Left hindlimb (tissue), 1 donor: ENCODE data around the gene DOCK4.

ENCODE experiments used
- DNase-seq: peaks from one replicate; pipeline ENCODE4 v3.0.0-alpha.2; 2018

The DOCK4 gene

GRCh38 chr7:111873963-111874690 lies 332.1 kb downstream of the DOCK4 start:
- no peak for DNase-seq

DNA sequence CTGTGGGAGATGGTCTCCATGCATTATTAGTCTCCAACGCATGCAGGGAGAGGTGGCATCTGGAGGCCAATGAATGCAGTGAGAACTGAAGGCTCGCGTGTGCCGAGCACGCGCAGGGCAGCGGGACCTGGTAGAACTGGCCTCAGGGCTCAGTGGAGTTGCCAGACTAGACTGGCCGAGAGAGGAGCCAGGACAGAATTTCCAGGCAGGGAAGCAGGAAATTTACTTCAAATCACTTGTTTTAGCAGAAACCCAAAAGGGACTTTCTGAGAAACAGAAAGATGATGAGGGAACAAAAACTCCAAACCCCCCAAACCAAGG lies 332.9 kb downstream of the DOCK4 start:
- DNase-seq, result no peak

- no peak for DNase-seq
These were observed 333.5 kb downstream of the DOCK4 start for GRCh38 chr7:111872450-111873325.

- DNase-seq, result no peak
These were observed 334.9 kb downstream of the DOCK4 start for GRCh38 chr7:111871283-111871682.

DNA sequence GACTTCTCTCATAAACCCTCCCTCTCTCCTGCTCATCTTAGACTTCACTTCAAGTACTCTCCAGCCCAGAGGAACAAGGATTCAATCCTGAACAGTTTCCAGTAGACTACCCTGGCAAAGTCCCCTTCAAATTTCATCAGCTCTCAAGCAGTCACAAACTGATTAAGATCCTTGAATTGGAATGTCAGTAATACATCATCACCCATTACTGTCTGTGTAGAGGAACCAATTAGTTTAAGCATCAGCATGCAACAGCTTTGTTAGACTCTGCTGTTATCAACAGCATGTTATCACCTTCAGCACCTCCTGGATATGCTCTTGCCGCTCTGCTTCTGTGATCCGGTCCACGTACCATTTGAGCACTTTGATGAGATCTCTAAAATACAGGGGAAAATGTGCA lies 336.9 kb downstream of the DOCK4 start:
- DNase-seq, result no peak

- DNase-seq, result no peak
These were observed 338.8 kb downstream of the DOCK4 start for GRCh38 chr7:111867348-111867931.

GRCh38 chr7:111866787-111867186 lies 339.4 kb downstream of the DOCK4 start:
- no peak for DNase-seq

DNA sequence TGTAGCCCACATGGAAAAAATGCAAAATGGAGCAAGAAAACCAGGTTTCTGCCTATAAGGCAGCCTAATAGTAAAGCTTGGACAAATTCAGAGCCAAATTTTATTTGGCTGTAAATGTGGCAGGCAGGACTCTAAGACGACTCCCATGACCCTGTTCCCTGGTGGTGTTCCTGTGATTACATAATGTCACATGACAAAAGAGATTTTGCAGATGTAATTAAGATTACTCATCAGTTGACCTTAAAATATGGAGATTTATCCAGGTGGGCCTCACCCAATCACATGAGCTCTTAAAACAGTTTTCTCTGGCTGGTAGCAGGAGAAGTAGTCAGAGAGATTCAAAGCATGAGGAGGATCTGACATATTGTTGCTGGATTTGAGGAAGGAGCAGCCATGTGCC lies 340.8 kb downstream of the DOCK4 start:
- no peak for DNase-seq

- no peak for DNase-seq
These were observed 341.8 kb downstream of the DOCK4 start for GRCh38 chr7:111864291-111864976.

DNA sequence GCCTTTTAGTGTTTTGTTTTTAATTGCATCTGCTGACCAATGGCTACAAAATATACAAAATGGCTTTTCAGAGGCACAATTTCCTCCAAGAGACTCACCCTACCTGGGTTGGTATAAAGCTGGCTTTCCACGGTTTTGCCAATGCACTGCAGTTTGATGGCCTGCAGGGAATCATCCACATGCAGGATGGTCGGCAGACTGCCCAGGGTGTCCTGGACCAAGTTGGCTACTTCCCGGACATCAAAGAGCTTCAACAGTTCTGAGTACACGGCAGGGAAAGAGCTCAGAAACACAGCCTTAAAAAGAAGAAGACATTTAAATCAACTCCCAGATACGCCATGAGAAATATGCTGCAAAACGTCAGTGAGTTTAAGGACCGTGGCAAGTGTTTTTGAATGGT lies 342.9 kb downstream of the DOCK4 start:
- DNase-seq, result no peak

GRCh38 chr7:111860248-111860647 lies 346.0 kb downstream of the DOCK4 start:
- no peak for DNase-seq

GRCh38 chr7:111858331-111858730 lies 347.9 kb downstream of the DOCK4 start:
- no peak for DNase-seq

DNA sequence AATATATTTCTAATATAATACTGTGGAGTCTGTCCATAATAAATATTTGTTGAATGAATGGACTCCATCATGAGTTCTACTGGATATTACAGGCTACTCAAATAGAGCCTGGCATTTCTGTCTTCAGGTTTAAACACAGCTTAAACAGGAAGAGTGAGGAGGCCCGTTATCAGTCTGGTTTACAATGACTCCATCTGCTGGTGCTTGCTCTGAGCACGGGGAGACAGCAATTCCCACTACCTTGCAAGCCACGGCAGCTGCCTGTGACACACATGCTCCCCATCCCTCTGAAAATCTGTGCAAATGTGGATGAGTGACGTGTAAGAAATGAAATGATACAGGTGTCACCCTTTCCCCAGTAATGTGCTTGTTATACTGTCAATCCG lies 350.4 kb downstream of the DOCK4 start:
- no peak for DNase-seq

GRCh38 chr7:111855161-111855841 lies 350.9 kb downstream of the DOCK4 start:
- no peak for DNase-seq

- no peak for DNase-seq
These were observed 352.8 kb downstream of the DOCK4 start for GRCh38 chr7:111853201-111853990.

DNA sequence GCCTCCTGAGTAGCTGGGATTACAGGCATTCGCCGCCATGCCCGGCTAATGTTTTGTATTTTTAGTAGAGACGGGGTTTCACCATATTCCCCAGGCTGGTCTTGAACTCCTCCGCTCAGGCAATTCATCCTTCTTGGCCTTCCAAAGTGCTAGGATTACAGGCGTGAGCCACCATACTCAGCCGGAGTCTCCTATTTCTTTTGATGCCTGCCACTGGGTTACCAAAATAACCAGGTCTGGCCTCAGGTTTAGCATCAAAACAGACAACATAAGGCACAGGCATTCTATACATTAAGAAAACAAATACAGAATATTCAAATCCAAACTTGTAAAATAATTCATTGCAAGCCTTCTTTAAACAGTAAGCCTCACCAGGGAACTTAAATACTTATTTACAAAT lies 354.1 kb downstream of the DOCK4 start:
- no peak for DNase-seq

DNA sequence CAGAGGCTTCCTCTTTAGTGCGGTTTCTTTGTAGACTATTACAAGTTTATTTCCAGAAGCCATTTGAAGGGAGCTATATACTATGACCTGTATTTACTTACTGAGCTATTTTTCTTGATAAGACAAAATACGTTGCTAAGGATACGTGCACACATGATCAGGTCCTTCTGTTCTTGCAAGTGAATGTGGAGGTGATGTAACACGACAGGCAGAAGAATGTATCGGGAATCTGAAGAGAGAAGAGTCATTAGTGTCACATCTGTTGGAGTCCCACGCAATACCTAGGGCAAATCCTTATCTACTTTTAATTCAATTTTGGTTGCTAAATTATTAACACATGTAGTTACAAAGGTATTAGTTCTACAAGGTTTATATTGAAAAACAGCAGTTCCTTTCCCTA lies 359.3 kb downstream of the DOCK4 start:
- DNase-seq, result no peak

DNA sequence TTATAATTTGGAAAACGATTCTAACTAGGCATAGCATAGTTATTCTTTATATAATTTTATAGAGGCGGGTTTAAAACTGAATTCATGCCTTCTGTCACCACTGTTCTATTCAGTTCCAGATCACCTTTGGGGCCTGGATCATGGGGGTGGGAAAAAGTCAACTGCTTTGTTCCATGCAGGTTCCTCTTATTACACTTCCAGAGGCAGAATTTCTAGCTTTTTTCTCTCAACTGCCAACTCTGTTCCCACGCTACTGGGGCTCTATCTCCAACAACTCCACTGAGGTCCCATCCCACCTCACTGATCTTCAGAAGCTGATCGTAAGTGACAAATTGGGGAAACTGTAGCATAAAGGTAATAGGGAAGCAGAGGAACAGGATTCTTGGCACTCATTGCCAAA lies 360.3 kb downstream of the DOCK4 start:
- DNase-seq, result no peak

GRCh38 chr7:111844904-111845671 lies 361.1 kb downstream of the DOCK4 start:
- no peak for DNase-seq

GRCh38 chr7:111842491-111842890 lies 363.7 kb downstream of the DOCK4 start:
- no peak for DNase-seq

DNA sequence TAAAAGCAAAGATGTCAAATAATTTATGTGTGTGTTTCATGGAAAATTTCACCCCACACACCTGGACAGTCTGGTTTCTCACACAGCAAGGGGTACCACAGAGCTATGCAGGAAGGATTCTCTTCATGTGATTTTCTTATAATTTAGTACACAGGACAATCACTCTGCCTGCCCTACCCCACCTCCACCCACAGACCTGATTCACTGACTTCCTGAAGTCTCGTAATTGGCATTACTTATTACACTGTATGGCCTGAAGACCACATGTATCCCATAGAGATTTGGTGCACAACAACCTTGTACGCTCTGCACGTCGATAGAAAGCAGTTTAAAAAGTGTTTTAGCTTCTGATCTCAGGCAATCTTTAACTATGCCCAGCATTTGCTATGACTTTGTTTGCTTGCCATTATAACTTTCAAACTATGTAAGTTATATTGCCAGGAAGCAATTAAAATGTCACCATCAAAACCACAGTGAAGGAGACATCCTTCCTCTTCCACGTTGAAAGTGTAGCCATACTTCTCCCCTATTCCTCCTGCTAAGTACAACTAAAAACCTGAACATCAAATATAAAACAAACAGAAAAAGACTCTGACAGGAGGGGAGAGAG lies 364.5 kb downstream of the DOCK4 start:
- no peak for DNase-seq
